SK-N-SH treated with all-trans-retinoic acid at 6 μM for 48 hours (cell line): ENCODE data around the gene TGM3.

Experiments used
- ARNTL ChIP-seq: fragments of 450-650 bp; formaldehyde crosslinking; IDR thresholded peaks from 2 replicates; pipeline ENCODE4 v1.5.0; 2020; ENCODE audit warnings: low read depth, mild to moderate bottlenecking, moderate library complexity, borderline replicate concordance
- BACH2 ChIP-seq: fragments of 250-450 bp; sonication (Bioruptor Pico); IDR thresholded peaks from 2 replicates; pipeline ENCODE4 v1.9.0; 2021; ENCODE audit warnings: mild to moderate bottlenecking, borderline replicate concordance
- CSDC2 ChIP-seq: fragments of 250-450 bp; sonication (Bioruptor Pico); IDR thresholded peaks from 2 replicates; pipeline ENCODE4 v1.5.0; 2020; ENCODE audit warnings: mild to moderate bottlenecking, moderate library complexity
- GLIS3 ChIP-seq: fragments of 250-450 bp; sonication (Bioruptor Pico); IDR thresholded peaks from 2 replicates; pipeline ENCODE4 v1.5.0; 2020; ENCODE audit warnings: mild to moderate bottlenecking, moderate library complexity
- SNAI2 ChIP-seq: fragments of 250-450 bp; sonication (Bioruptor Pico); IDR thresholded peaks from 2 replicates; pipeline ENCODE4 v1.5.0; 2020; ENCODE audit warnings: mild to moderate bottlenecking, moderate library complexity
- TCF4 ChIP-seq: fragments of 250-450 bp; sonication (Bioruptor Pico); IDR thresholded peaks from 2 replicates; pipeline ENCODE4 v1.8.0; 2021; ENCODE audit warnings: mild to moderate bottlenecking, moderate library complexity, borderline replicate concordance
- ZC3H10 ChIP-seq: fragments of 250-450 bp; sonication (Bioruptor Pico); IDR thresholded peaks from 2 replicates; pipeline ENCODE4 v1.5.1; 2021; ENCODE audit warnings: mild to moderate bottlenecking, moderate library complexity
- ZFP3 ChIP-seq: fragments of 250-450 bp; sonication (Bioruptor Pico); IDR thresholded peaks from 2 replicates; pipeline ENCODE4 v1.5.0; 2020; ENCODE audit warnings: mild to moderate bottlenecking, moderate library complexity
- ZNF70 ChIP-seq: fragments of 450-650 bp; formaldehyde crosslinking; IDR thresholded peaks from 2 replicates; pipeline ENCODE4 v1.5.0; 2020; ENCODE audit warnings: mild to moderate bottlenecking, moderate library complexity
- TF ChIP-seq, protein P1 (sequence below): fragments of 250-450 bp; sonication (Bioruptor Pico); IDR thresholded peaks from 2 replicates; pipeline ENCODE4 v1.8.0; 2021; ENCODE audit warnings: low read depth, mild to moderate bottlenecking, moderate library complexity, borderline replicate concordance
- TF ChIP-seq, protein P2 (sequence below): fragments of 250-450 bp; sonication (Bioruptor Pico); IDR thresholded peaks from 2 replicates; pipeline ENCODE4 v1.8.0; 2020; ENCODE audit warnings: mild to moderate bottlenecking, moderate library complexity, borderline replicate concordance
- TF ChIP-seq, protein P3 (sequence below): fragments of 250-450 bp; sonication (Bioruptor Pico); IDR thresholded peaks from 2 replicates; pipeline ENCODE4 v1.5.0; 2020; ENCODE audit warnings: mild to moderate bottlenecking, moderate library complexity

DNA sequence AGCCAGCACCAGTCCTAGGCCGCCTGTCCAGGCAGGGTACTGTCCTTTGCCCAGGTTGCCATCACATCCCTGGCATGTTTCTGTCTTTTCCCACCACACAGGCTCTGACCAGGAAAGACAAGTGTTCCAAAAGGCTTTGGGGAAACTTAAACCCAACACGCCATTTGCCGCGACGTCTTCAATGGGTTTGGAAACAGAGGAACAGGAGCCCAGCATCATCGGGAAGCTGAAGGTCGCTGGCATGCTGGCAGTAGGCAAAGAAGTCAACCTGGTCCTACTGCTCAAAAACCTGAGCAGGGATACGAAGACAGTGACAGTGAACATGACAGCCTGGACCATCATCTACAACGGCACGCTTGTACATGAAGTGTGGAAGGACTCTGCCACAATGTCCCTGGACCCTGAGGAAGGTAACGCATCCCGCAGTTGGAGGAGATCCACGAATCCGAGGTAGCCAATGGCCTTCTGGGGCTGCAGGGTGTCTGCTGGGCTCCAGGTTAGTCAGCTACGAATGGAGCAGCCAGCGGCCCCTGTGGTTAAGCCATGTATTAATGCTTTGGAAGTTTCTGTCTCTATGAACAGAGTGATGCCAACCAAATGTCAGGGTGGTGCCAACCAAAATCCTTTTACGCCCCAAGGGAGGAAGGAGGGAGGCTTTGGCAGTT is 36.2 kb downstream of the TGM3 start:
- no peak for TF ChIP-seq ARNTL (CRISPR knock-in tag)
- TF ChIP-seq, protein P1, sequence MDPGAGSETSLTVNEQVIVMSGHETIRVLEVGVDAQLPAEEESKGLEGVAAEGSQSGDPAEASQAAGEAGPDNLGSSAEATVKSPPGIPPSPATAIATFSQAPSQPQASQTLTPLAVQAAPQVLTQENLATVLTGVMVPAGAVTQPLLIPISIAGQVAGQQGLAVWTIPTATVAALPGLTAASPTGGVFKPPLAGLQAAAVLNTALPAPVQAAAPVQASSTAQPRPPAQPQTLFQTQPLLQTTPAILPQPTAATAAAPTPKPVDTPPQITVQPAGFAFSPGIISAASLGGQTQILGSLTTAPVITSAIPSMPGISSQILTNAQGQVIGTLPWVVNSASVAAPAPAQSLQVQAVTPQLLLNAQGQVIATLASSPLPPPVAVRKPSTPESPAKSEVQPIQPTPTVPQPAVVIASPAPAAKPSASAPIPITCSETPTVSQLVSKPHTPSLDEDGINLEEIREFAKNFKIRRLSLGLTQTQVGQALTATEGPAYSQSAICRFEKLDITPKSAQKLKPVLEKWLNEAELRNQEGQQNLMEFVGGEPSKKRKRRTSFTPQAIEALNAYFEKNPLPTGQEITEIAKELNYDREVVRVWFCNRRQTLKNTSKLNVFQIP (CRISPR knock-in tag), result no peak
- TF ChIP-seq BACH2, result no peak
- TF ChIP-seq TCF4, result no peak
- no peak for TF ChIP-seq CSDC2
- TF ChIP-seq, protein P2, sequence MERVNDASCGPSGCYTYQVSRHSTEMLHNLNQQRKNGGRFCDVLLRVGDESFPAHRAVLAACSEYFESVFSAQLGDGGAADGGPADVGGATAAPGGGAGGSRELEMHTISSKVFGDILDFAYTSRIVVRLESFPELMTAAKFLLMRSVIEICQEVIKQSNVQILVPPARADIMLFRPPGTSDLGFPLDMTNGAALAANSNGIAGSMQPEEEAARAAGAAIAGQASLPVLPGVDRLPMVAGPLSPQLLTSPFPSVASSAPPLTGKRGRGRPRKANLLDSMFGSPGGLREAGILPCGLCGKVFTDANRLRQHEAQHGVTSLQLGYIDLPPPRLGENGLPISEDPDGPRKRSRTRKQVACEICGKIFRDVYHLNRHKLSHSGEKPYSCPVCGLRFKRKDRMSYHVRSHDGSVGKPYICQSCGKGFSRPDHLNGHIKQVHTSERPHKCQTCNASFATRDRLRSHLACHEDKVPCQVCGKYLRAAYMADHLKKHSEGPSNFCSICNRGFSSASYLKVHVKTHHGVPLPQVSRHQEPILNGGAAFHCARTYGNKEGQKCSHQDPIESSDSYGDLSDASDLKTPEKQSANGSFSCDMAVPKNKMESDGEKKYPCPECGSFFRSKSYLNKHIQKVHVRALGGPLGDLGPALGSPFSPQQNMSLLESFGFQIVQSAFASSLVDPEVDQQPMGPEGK (CRISPR knock-in tag), result no peak
- TF ChIP-seq ZNF70, result no peak
- TF ChIP-seq GLIS3 (CRISPR knock-in tag), result no peak
- TF ChIP-seq, protein P3, sequence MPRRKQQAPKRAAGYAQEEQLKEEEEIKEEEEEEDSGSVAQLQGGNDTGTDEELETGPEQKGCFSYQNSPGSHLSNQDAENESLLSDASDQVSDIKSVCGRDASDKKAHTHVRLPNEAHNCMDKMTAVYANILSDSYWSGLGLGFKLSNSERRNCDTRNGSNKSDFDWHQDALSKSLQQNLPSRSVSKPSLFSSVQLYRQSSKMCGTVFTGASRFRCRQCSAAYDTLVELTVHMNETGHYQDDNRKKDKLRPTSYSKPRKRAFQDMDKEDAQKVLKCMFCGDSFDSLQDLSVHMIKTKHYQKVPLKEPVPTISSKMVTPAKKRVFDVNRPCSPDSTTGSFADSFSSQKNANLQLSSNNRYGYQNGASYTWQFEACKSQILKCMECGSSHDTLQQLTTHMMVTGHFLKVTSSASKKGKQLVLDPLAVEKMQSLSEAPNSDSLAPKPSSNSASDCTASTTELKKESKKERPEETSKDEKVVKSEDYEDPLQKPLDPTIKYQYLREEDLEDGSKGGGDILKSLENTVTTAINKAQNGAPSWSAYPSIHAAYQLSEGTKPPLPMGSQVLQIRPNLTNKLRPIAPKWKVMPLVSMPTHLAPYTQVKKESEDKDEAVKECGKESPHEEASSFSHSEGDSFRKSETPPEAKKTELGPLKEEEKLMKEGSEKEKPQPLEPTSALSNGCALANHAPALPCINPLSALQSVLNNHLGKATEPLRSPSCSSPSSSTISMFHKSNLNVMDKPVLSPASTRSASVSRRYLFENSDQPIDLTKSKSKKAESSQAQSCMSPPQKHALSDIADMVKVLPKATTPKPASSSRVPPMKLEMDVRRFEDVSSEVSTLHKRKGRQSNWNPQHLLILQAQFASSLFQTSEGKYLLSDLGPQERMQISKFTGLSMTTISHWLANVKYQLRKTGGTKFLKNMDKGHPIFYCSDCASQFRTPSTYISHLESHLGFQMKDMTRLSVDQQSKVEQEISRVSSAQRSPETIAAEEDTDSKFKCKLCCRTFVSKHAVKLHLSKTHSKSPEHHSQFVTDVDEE (CRISPR knock-in tag), result no peak
- TF ChIP-seq SNAI2, result no peak
- no peak for TF ChIP-seq ZC3H10 (CRISPR knock-in tag)
- no peak for TF ChIP-seq ZFP3 (CRISPR knock-in tag)
